Psoas muscle (tissue), 8 donors: Measurements from ENCODE around the gene TGM4. TPM values are rescaled to one million over a fixed set of nuclear protein-coding genes. Genes with fewer than 3 reads are reported as not detected.

ENCODE experiments used
- ATAC-seq, 4 donors: fragments of 200-7000 bp; cut with Tn5 transposase; one replicate each; pipeline ENCODE4 v1.9.1; 2020; ENCODE audit warnings: moderate library complexity in 3 of 4, mild to moderate bottlenecking in 2 of 4
- DNase-seq, 2 donors: peaks; one replicate each; pipeline ENCODE4 v3.0.0-alpha.2; 2020
- H3K27ac ChIP-seq: fragments of 200-600 bp; one replicate; pipeline ENCODE4 v1.8.0; 2022
- H3K27me3 ChIP-seq, 3 donors: fragments of 200-600 bp in 1 of 3; one replicate each; pipeline versions ENCODE4 v1.6.1 to v1.8.0; 2013 to 2022; ENCODE audit warnings: low read length in 2 of 3, mild to moderate bottlenecking in 2 of 3, moderate library complexity in 1 of 3; ENCODE audit not compliant: insufficient read depth in 3 of 3
- H3K36me3 ChIP-seq, 2 donors: fragments of 200-600 bp in 1 of 2; one replicate each; pipeline versions ENCODE4 v1.6.1 to v1.8.0; 2013 to 2022; ENCODE audit warnings: low read depth in 1 of 2, mild to moderate bottlenecking in 1 of 2, moderate library complexity in 1 of 2; ENCODE audit not compliant: insufficient read depth in 1 of 2
- H3K4me1 ChIP-seq: fragments of 200-600 bp; one replicate; pipeline ENCODE4 v1.8.0; 2022
- H3K4me3 ChIP-seq: fragments of 200-600 bp; one replicate; pipeline ENCODE4 v1.8.0; 2022; ENCODE audit warnings: mild to moderate bottlenecking
- H3K9me3 ChIP-seq: fragments of 200-600 bp; one replicate; pipeline ENCODE4 v1.8.0; 2022
- CTCF ChIP-seq: fragments of 200-600 bp; IDR thresholded peaks from one replicate; pipeline ENCODE4 v1.8.0; 2022; ENCODE audit warnings: antibody characterized with exemption
- WGBS, 3 donors: extraction: QIAGEN DNeasy Blood & Tissue Kit; methylation state at CpG; one replicate each; pipeline versions ENCODE4 v1.1.6 to v1.1.7; 2013; 5-methylcytosine and 5-hydroxymethylcytosine counted together
- intact Hi-C, 2 donors: fragments of 100-400 bp; cut with DNase I; formaldehyde crosslinking; loops; one replicate each; pipeline versions ENCODE4 v1.11.0 to v1.14.2; 2022
- polyA plus RNA-seq, 3 donors: library from polyadenylated mRNA; stranded (reverse); fragments of 200-250 nt; gene quantifications; one replicate each; pipeline ENCODE4 v1.2.3, GENCODE V29; 2013
- total RNA-seq, 4 donors: library from RNA; stranded (reverse); fragmentation: NEBNext Ultra II Directional in 2 of 4; extraction: Animal tissue kit (Norgen Biotek cat#: 25700) in 2 of 4; gene quantifications; one replicate each; pipeline versions ENCODE4 v1.2.1 to v1.2.4, GENCODE V29; 2021 to 2023
- donor health status: healthy with polysubstance abuse.
- donor health status: DM: no; HTN: no; CAD: no; lungs with moderate emphysema.
- donor health status: Bipolar disorder and iron deficiency.
- donor health status: healthy.
- donor health status: DM: yes; HTN: yes; CAD: no.
- donor health status: DM: no; HTN: no; CAD: no.
- donor health status: DM: no; HTN: no; CAD: no.
- donor health status: DM: yes; HTN: yes; CAD: no.

Gene TGM4
- total and polyA plus RNA-seq, 7 donors = not detected

DNA sequence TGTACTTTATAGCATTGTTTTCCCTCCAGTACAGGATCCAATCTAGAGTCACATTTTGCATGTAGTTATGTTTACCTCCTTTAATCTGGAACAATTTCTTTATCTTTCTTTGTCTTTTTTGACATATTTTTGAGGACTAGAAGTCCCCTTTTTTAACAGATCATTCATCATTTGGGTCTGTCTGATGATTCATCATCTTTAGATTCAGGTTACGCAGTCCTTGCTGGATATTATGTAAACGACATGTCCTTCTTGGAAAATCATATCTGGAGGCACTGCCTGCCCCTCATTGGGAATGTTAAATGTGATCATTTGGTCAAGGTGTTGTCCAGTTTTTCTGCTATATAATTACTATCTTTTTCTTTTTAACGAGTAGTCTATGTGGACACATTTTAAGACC is 18.3 kb downstream of the TGM4 start:
- H3K27me3 ChIP-seq = no peaks in the 10 kb centered on the region
- no peak overlapping the region for H3K4me3 ChIP-seq
- H3K36me3 ChIP-seq = no peaks in the 10 kb centered on the region
- ATAC-seq (no peak), DNase-seq (no peak)
- WGBS, 3 donors = 73 to 83% (median 74%) methylated on average over 3 of the region's 3 CpGs
- intact Hi-C loops = no loop called here
- no peaks in the 10 kb centered on the region for H3K9me3 ChIP-seq
- no peak for TF ChIP-seq CTCF
- no peak overlapping the region for H3K27ac ChIP-seq
- no peaks in the 10 kb centered on the region for H3K4me1 ChIP-seq

GRCh38 chr3:44893097-44893496 is 18.7 kb downstream of the TGM4 start:
- ATAC-seq = no peak

DNA sequence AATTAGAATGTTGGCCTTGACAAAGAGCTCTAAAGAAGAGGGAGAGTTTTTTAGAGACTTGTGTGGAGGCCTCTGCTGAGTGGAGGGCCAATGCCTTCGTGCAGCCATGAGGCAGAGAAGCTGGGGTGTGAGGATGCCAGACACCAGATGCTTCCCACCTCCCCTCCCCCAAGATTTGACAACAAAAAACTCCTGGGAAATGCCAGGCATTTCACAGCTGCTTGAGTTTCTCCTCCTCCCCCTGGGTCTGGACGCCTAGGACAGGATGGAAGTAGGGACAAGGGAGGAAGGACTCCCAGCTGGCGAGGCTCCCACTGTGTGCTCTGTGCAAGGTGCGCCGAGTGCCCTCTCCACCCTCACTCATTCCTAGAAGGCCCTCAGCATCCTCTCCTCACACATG is 20.1 kb downstream of the TGM4 start:
- Histone ChIP-seq H3K27me3 (peaks cover 0 to 5% (median 0%) of the 10 kb centered on the region in 3 donors), H3K4me1 (no peaks in the 10 kb centered on the region), H3K27ac (no peak overlapping the region), H3K9me3 (no peaks in the 10 kb centered on the region), H3K4me3 (no peak overlapping the region), H3K36me3 (no peaks in the 10 kb centered on the region)
- intact Hi-C loops = no loop called here
- WGBS, 3 donors = 32 to 39% (median 39%) methylated on average over 5 of the region's 5 CpGs
- no peak for DNase-seq
- no peak for ATAC-seq
- no peak for TF ChIP-seq CTCF

More at GRCh38 chr3:44893097-44893496, 18.7 kb downstream of the TGM4 start:
- WGBS, 3 donors = 31 to 52% (median 35%) methylated on average over 2 of the region's 2 CpGs
- no peak for TF ChIP-seq CTCF
- intact Hi-C loops = no loop called here
- H3K9me3 ChIP-seq = no peaks in the 10 kb centered on the region
- DNase-seq = no peak
- no peak overlapping the region for H3K4me3 ChIP-seq
- no peak overlapping the region for H3K27ac ChIP-seq
- no peaks in the 10 kb centered on the region for H3K27me3 ChIP-seq
- H3K36me3 ChIP-seq = no peaks in the 10 kb centered on the region
- H3K4me1 ChIP-seq = no peaks in the 10 kb centered on the region

- DNase-seq (no peak), ATAC-seq (no peak)
- intact Hi-C loops = no loop called here
- Histone ChIP-seq H3K27ac (no peak overlapping the region), H3K4me1 (no peaks in the 10 kb centered on the region), H3K4me3 (no peak overlapping the region), H3K9me3 (no peaks in the 10 kb centered on the region), H3K27me3 (peaks cover 0 to 5% (median 0%) of the 10 kb centered on the region in 3 donors), H3K36me3 (no peaks in the 10 kb centered on the region)
- no peak for TF ChIP-seq CTCF
- 66 to 78% (median 73%) methylated on average over 2 of the region's 2 CpGs for WGBS, 3 donors
Observed at GRCh38 chr3:44896440-44896839, 22.0 kb downstream of the TGM4 start.

GRCh38 chr3:44899683-44900367 is 25.4 kb downstream of the TGM4 start:
- ATAC-seq (no peak), DNase-seq (no peak)
- Histone ChIP-seq H3K9me3 (no peaks in the 10 kb centered on the region), H3K27ac (no peak overlapping the region), H3K4me1 (no peaks in the 10 kb centered on the region), H3K36me3 (no peaks in the 10 kb centered on the region), H3K27me3 (peaks cover 0 to 5% (median 0%) of the 10 kb centered on the region in 3 donors), H3K4me3 (no peak overlapping the region)
- 46 to 51% (median 51%) methylated on average over 13 of the region's 13 CpGs for WGBS, 3 donors
- TF ChIP-seq CTCF = no peak
- intact Hi-C loops = no loop called here
